ENCODE results near the gene CACHD1. TPM values are rescaled to one million over a fixed set of nuclear protein-coding genes. Genes with fewer than 3 reads are reported as not detected.

Gene CACHD1
- total and polyA plus RNA-seq, 11 donors: 0.89 to 10.0 (median 2.4) TPM

- DNase-seq (no peak), ATAC-seq (peak in 2 of 4 donors; percentile 16 to 65)
- Histone ChIP-seq H3K4me3 (no peak overlapping the region), H3K36me3 (no peaks in the 10 kb centered on the region), H3K27ac (peak overlapping the region in 1 of 12 donors; percentile 2), H3K27me3 (no peaks in the 10 kb centered on the region), H3K4me1 (peaks cover 0 to 20% (median 13%) of the 10 kb centered on the region in 12 donors), H3K9me3 (no peaks in the 10 kb centered on the region)
- 52 to 68% (median 63%) methylated on average over 4 of the region's 4 CpGs for WGBS, 4 donors
- TF ChIP-seq POLR2A (IDR thresholded peaks at IDR 0.05) (no peak), CTCF (IDR thresholded peaks at IDR 0.05) (no peak)
- intact Hi-C loops (cut with DNase I): no loop called here
Measured at GRCh38 chr1:64623750-64624191, 153.8 kb downstream of the CACHD1 start.

- intact Hi-C loops (cut with DNase I): no loop called here
- TF ChIP-seq POLR2A (IDR thresholded peaks at IDR 0.05): no peak
- peaks cover 0 to 20% (median 13%) of the 10 kb centered on the region in 12 donors for H3K4me1 ChIP-seq
- H3K36me3 ChIP-seq: no peaks in the 10 kb centered on the region
- DNase-seq (peak in 3 of 5 donors; percentile 15 to 39 (median 21)), ATAC-seq (peak in 3 of 4 donors; percentile 19 to 69 (median 44))
- H3K4me3 ChIP-seq: no peak overlapping the region
- 30 to 51% (median 42%) methylated on average over 1 of the region's 1 CpG for WGBS, 4 donors
- no peaks in the 10 kb centered on the region for H3K9me3 ChIP-seq
- H3K27me3 ChIP-seq: no peaks in the 10 kb centered on the region
- peak overlapping the region in 3 of 12 donors; percentile 0 to 4 (median 2) for H3K27ac ChIP-seq
Measured at GRCh38 chr1:64624218-64624713, 154.3 kb downstream of the CACHD1 start.

GRCh38 chr1:64624808-64625207, 154.9 kb downstream of the CACHD1 start:
- H3K36me3 ChIP-seq: no peaks in the 10 kb centered on the region
- H3K4me1 ChIP-seq: peaks cover 0 to 23% (median 13%) of the 10 kb centered on the region in 12 donors
- intact Hi-C loops (cut with DNase I): no loop called here
- TF ChIP-seq POLR2A (IDR thresholded peaks at IDR 0.05): no peak
- no peak for TF ChIP-seq CTCF (IDR thresholded peaks at IDR 0.05)
- H3K9me3 ChIP-seq: no peaks in the 10 kb centered on the region
- H3K4me3 ChIP-seq: no peak overlapping the region
- ATAC-seq (peak in 1 of 4 donors; percentile 35), DNase-seq (no peak)
- peak overlapping the region in 1 of 12 donors; percentile 21 for H3K27ac ChIP-seq
- no peaks in the 10 kb centered on the region for H3K27me3 ChIP-seq
- WGBS, 4 donors: 59 to 65% (median 63%) methylated on average over 2 of the region's 2 CpGs

GRCh38 chr1:64630611-64631010, 160.7 kb downstream of the CACHD1 start:
- H3K27ac ChIP-seq: no peak overlapping the region
- peaks cover 0 to 35% (median 2%) of the 10 kb centered on the region in 12 donors for H3K4me1 ChIP-seq
- peaks cover 0 to 18% (median 0%) of the 10 kb centered on the region in 9 donors for H3K36me3 ChIP-seq
- 89 to 97% (median 93%) methylated on average over 4 of the region's 4 CpGs for WGBS, 4 donors
- DNase-seq (no peak), ATAC-seq (no peak)
- intact Hi-C loops (cut with DNase I): loop anchor here in 3 of 10 donors (10.0 kb wide), 2 partner anchors 46 to 156 kb away; partner anchors contain the start of gene CACHD1 (in 2 of the 3)
- no peaks in the 10 kb centered on the region for H3K27me3 ChIP-seq
- no peaks in the 10 kb centered on the region for H3K9me3 ChIP-seq
- H3K4me3 ChIP-seq: no peak overlapping the region
- TF ChIP-seq CTCF (IDR thresholded peaks at IDR 0.05) (no peak), POLR2A (IDR thresholded peaks at IDR 0.05) (no peak)
